ENCODE data around the gene GRM8.

- no peak for TF ChIP-seq CTCF (conservative IDR thresholded peaks at IDR 0.05; ENCODE audit: low read length)
- TF ChIP-seq EZH2phosphoT487 (IDR thresholded peaks at IDR 0.05; ENCODE audit: borderline replicate concordance): no peak
Observed at GRCh38 chr7:126702242-126703016, 550.3 kb downstream of the GRM8 start.
